ENCODE measurements around the gene E2F2.

The E2F2 gene

DNA sequence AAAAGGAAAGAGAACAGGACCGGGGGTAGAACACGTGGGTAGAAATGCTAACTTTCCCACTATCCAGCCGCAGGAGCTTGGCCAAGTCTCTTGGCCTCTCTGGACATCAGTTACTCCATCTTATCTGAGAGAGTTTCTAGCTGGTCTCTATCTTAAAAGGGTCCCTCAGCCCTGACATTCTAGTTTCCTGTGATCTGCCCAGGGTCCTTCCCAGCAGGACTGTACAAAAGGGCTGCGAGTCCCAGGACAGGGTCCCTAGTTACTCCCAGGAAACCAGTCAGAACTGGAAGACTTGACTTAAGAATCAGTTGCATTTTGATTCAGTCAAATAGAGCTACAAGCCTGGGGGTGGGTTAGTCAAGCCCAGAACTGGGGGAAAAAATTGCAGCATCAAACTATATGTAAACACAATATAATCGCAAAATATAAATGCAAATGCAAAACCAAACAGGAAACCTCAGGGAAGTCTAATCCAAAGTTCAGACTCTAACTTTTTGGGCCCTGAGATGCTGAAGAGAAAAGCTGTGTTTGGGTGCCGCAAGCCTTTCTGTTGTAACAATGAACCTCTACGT, 49.9 kb downstream of the E2F2 start:
- no peak for DNase-seq

DNA sequence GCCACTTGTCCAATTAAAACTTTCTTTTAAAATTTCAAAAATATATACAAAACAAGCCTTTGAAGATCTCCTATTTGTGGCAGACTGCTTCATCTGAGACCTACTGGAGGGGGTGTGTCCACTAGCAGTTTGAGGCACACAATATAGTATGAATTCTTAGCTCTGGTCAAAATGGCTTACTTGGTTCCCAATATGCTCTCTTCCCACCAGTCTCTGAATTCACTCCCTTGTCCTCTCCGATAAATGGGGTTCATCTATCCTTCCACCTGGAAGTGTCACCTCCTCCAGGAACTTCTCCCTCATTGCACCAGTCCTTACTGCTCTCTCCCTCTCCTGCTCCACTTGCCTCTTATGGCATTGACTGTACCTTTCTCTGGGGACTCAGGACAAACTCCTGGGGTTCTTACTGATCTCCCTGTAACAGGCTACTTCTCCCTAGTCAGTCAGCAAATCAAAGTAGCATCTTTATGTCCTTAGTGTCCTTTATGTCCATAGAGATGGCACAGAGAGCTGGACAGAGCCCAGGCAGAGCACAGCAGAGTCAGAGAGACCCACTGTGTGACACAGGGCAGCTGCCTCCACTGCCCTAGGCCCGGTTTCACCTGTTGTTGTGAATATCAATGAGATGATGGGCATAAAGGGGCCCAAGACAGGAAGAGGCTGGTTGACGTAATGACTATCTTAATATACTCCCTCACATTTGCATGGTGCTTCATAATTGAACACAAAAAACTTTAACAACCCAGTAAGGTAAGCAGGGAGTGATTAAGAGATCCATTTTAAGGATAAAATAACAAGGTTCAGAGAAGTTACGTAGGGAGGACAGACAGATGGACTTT, 50.6 kb downstream of the E2F2 start:
- DNase-seq: no peak

DNA sequence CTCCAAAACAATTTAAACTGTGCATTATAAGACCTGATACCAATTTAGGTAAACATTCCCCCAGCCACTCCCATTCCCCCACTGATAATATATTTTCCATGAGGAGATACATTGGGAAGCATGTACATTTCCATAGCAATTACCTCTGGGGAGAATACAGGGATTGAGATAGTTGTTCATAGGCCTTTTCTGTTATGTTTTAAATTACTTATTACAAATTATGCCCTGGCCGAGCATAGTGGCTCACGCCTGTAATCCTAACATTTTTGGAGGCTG, 51.4 kb downstream of the E2F2 start:
- no peak for DNase-seq

DNA sequence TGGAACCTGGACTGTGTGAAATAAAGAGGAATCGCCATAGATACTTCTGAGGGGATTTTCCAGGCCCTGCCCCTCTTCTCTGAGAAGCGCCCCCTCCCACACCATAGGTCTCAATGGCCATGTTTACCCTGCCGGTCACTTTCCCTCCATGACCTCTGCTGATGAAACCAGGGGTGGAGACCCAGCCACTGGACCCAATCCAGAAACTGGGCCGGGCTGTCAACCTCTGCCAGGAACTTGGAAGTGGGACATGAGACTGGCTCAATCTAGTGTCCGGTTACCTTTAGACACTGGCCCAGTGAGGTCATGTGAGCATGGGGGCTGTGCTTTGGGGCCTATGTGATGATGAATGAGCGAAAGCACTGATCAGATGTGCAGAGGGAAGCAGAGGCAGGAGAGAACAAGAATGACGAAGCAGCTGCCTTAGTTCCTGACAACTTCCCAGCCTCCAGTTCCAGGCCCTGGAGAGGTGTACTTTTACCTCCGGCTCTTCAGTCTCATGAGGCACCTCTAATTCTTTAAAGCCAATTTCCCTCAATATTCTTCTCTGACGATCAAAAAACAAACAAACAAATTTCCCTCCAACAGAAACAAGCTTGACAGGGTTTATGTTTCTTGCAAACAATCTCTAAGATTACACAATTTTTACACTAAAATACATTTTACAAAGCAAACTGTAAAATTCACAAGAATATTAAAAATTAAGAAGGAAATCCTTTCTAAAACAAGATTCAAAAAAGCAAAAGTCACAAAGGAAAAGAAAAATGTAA, 52.0 kb downstream of the E2F2 start:
- DNase-seq: no peak

DNA sequence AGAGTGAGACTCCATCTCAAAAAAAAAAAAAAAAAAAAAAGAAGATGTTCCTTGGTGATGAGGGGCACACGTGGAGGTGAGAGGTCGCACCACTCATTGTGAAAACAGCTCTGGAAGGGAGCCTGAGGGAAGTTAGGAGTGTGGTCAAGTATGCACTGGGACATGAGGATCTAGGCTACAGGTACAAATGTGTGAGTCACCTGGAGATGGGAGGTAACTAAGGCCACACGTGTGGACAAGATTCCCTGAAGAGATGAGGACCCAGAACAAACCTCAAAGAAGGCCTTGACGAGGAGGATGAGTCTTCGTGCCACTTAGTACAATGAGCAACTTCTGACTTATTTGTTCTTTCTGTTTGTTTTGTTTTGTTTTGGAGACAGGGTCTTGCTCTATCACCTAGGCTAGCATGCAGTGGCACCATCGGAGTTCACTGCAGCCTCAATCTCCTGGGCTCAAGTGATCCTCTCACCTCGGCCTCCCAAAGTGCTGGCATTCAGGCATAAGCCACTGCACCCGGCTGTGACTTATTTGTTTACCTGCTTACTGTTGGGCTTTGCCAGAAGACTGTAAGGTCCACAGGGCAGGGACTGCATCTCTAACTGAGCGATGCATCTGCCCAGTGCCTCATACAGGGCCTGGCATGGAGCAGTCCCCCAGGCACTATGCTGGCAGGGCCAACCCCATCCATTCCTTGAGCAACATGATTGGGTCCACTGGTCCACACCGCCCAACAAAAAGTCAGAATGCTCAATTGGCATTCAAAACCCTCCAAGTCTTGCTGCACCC, 53.5 kb downstream of the E2F2 start:
- DNase-seq: no peak

DNA sequence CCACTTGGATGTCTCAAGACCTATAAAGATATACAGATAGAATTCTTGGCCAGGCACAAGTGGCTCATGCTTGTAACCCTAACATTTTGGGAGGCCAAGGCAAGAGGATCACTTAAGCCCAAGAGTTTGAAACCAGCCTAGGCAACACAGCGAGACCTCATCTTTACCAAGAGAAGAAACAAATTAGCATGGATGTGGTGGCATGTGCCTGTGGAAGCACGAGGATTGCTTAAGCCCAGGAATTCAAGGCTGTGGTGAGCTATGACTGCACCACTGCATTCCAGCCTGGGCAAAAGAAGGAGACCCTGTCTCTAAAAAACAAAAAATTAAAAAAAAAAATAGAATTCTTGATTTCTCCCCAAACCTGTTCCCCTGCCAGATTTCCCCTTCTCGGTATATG, 55.4 kb downstream of the E2F2 start:
- DNase-seq: no peak

DNA sequence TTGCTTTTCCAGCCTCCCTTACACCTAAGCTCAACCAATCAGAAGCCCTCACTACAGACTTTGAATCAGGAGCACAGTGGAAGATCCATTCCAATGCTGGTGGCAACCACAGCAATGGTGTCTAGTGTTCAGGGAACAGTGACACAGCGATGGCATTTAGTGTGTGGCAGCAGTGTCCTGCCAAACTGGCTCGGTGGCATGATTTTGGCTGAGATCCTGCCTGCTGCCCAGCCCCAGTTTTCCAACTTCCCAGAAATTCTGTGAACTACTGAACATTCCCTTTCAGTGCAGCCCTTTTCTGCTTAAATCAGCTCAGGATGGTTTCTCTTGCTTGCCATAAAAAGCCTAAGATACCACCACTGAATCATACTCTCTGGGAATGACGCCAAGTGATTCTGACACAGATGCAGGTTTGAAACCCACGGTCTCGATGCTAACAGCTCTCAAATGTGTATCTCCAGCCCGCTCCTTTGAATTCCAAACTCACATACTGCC, 55.9 kb downstream of the E2F2 start:
- no peak for DNase-seq

DNA sequence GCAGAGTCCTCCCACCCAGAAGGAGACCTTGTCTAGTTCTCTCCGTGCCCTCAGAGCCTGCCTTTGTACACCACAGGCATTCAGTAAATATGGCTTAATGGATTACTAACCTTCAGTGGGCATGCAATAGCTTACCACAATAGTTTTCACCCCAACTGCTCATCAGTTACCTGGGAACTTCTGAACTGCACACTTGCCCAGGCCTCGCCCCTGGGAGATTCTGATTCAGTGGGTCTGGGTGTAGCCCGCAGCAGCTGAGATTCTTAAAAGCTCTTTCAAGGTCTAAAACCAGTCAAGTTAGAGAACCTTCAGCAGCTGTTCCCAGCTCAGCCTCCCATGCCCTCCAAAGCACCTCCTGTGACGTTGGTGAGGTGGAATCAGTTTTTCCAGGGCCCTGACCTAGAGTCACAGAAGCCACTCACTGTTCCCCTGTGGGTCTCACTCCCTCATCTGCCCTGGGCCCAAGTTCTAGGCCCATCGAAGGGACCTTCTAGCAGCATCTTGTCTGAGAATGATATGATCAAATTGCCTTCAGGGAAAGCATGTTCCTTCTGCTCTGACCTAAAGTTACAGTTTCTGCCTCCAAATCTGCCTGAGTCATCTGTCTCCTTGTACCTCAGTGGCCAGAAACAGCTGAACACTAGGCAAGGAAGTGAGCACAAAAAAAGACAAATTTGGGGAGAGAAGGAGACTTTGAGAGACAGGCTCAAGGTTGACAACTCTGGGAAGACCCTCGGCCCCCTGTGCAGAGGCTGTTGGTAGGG, 57.8 kb downstream of the E2F2 start:
- no peak for DNase-seq

DNA sequence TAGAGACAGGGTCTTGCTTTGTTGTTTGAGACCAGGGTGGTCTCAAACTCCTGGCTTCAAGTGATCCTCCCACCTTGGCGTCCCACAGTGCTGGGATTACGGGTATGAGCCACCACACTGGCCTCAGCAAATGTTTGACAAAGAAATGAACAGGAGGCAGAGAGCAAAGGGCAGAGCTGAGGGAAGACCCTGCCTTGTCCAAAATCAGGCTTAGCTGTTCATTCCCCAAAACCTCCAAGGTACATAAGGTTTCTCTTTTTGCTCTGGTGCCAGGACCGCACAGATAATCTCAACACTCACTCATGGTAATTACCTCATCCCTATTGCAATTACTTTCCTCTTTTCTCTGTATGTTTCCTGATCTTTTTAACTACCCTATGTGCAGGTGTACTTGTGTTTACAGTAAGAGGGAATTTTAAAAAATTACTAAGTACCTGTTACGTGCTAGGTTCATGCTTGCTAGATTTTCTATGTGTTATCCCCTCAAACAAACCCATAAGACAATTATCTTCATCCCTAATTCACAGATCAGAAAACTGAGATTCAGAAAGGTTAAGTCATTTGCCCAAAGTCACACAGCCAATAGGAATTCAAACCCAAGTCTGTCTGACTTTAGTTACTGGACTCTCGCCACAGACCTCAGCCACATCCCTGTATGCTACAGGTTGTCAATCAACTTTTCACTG, 58.5 kb downstream of the E2F2 start:
- no peak for DNase-seq

DNA sequence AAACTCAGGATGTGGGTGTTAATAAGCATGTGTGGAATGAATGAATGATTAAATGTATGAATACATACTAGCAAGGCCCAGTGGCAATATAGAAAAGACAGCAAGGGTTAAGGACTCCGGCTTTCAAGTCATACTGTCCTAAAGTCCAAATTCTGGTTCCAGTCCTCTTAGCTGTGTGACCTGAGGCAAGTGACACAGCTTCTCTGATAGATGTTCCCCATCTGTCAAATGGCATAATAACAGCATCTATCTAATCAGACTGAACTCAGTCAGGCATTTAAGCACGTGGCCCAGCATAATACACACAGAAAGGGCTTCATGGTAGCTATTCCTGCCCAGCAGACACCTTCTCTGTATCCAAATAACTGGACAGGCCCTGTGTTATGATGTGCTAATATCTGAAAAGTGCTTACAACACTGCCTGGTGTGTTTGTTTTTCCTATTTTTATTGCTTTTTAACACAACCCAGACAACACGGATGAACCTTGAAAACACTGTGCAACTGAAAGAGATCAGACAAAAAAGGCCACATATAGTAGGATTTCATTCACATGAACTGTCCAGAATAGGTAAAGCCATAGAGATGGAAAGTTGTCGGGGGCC, 59.5 kb downstream of the E2F2 start:
- DNase-seq: no peak

DNA sequence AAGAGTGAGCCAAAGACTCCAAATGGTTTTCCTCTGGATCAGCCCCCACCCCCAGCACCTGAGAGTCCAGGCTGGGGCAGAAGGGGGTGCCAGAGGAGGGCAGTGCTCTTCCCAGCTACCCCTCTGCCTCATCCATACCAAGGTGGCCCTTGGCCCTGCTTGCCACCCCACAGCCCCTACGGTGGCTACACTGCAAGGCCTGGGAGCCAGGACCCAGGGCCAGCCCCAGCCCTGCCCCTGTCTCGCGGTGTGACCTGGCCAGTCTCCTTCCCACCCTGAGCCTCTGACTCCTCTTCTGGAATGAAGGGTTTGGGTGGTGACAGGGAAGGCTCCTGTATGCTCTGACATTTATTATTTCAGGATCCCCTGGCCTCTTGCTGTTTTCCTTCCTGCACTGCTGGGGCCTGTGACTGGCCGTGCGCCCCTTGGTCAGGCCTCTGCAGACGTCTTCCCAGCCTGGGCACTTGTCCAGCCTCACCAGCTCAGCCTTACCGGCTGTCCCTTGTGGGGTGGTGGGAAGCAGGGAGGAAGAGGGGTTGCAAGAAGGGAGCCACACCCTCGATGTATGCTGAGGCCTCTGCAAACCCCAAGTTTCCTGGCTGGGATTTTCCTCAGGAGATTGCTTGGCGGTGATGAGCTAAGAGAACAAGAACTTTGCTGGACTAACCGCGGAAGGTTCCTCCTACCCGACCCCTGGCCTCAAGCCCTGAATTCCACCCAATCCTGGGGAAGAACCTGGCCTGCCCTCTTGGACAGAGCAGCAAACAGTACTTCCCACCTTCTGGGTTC, 60.6 kb downstream of the E2F2 start:
- no peak for DNase-seq

DNA sequence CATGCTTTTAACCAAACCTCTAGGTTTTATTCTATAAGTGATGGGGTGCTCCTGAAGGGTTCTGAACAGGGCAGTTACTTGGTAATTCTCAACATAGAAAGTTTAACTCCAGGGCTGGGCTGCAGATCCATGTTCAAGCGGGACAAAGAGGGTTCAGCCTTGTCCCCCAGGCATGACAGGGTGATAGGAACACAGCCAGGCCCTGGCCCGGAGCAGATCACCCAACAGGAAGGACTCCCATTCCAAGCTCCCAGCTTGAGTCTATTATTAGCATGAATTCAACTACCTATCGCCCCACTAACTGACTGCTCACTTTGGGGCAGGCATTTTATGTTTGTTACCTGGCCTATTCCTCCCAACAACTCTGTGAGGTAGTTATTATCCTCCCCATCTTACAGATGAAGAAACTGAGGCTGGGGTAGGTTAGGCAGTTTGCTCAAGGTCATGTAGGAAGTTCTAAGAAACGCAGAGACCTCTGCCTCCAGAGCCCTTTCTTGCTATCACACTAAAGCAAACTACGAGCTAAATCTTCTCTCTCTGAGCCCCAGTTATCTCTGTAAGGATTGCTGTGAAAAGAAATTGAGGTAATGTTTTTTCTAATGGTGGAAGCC, 61.6 kb downstream of the E2F2 start:
- DNase-seq: no peak

DNA sequence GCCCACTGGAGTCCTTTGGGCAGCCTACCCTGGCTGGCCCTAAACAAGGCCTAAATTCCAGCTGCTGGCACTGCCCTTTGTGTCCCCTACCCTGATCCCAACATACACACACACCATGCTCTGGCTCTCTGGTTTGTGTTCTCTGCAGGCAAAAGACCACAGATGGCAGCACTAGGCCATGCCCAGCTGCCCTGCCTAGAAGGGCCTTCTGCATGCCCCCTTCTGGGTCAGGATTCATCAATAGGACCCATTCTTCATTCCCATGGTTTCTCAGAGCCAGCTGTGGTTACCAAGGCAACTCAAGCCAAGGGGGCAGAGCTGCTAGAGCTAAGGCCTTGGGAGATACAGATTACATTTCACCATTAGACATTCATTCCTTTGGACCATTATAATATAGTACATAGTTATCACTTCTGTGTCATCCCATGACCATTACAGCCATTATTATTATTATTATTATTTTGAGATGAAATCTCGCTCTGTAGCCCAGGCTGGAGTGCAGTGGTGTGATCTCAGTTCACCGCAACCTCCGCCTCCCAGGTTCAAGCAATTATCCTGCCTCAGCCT, 64.5 kb downstream of the E2F2 start:
- no peak for DNase-seq

DNA sequence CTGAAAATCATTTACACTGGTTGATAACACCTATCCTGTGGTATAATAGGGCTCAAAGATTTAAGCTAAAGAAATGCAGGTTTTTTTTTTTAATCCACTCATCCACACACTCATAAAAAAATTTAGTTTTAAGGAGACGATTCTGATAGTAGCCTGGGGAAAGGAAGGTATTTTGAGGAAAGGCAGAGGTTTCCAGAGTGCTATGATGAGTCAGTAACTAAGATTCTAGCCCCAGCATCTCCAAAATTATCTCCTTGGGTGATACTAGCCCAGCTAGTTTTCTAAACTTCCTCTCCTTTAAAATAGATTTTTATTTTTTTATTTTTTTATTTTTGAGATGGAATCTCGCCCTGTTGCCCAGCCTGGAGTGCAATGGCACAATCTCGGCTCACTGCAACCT, 67.7 kb downstream of the E2F2 start:
- no peak for DNase-seq

DNA sequence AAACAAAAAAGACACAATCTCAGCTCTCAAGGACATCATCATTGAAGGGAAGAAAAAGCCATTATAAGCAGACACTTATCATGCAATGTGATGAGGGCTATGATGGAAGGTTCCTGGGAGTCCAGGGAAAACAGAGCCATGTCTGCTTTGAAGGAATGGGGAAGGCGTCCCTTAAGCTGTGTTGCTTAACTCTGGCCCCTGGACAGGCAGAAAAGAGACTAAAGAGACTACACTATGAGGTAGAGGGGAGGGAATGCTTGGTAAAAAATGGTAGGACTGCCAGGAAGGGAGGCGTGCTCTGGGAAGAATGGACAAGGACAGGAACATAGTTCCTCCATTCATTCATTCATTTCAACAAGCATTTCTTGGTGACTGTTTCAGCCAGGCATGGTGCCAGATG, 68.3 kb downstream of the E2F2 start:
- DNase-seq: no peak

DNA sequence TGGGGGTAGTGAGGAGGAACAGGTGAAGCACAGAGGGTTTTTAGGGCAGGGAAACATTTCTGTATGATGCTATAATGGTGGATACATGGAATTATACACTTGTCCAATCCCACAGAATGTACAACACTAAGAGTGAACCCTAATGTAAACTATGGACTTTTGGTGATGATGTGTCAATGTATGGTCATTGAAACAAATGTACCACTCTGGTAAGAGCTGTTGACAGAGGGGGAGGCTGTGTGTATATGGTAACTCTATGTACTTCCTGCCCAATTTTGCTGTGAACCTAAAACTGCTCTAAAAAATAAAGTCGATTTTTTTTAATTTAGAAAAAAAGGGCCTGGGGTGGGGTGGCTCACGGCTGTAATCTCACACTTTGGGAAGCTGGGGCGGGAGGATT, 70.0 kb downstream of the E2F2 start:
- no peak for DNase-seq

DNA sequence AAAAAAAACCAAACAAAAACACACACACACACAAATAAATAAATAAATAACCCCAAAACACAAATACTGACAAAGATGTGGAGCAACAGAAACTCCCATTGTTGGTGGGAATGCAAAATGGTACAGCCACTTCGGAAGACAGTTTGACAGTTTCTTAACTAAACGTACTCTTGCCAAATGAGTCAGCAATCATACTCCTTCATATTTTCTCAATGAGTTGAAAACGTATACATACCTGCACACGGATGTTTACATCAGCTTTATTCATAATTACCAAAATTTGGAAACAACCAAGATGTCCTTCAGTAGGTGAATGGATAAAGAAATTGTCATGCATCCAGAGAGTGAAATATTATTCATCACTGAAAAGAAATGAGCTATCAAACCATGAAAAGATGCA, 70.5 kb downstream of the E2F2 start:
- DNase-seq: no peak

DNA sequence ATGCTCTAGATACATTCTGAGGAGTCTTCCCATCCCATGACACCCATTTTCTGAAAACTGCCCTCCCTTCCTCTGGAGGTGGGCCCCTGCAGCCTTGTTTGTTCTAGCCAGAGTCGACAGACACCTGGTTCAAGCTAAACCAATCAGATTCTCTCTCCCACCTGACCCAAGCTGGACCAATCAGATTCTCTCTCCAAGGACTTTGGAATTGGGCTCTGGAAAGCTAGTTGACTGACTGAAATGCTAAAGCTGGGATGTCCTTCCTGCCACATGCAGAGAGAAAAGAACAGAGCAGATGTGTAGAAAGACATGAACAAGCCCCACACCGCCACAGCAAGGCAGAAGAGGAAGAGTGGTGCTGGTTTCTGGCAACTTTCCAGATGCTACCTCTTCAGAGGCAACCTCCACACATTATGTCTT, 71.7 kb downstream of the E2F2 start:
- no peak for DNase-seq
